Measurements from ENCODE around the gene MARCO. TPM values are rescaled to one million over a fixed set of nuclear protein-coding genes. Genes with fewer than 3 reads are reported as not detected.

The MARCO gene
- total RNA-seq, 2 donors from 2014 or later, result 0.57 TPM; not detected in 1

DNA sequence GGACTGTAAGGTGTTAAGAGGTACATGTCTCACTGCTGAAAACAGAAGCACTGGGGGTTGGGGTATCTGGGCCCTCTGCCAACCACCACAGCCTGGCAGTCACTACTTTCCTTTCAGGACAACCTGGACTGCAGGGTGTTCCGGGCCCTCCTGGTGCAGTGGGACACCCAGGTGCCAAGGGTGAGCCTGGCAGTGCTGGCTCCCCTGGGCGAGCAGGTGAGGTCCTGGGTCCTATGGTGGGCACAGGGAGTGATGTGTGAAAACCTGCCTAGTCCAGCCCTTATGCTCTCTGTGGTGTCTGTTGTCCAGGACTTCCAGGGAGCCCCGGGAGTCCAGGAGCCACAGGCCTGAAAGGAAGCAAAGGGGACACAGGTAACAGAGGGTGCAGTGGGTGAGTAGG, 40.0 kb downstream of the MARCO start:
- no peaks in the 10 kb centered on the region for H3K4me1 ChIP-seq (replicated peaks)
- no peaks in the 10 kb centered on the region for H3K36me3 ChIP-seq
- H3K4me3 ChIP-seq, result no peak overlapping the region
- DNase-seq (ENCODE audit: low spot score), result no peak
- no peaks in the 10 kb centered on the region for H3K9me3 ChIP-seq
- no peak for TF ChIP-seq POLR2AphosphoS5 (IDR thresholded peaks at IDR 0.05)
- TF ChIP-seq POLR2A (IDR thresholded peaks at IDR 0.05), result no peak
- TF ChIP-seq CTCF (IDR thresholded peaks at IDR 0.05), result no peak
- no peaks in the 10 kb centered on the region for H3K27me3 ChIP-seq (replicated peaks; ENCODE audit: insufficient read depth)
- H3K27ac ChIP-seq, result no peak overlapping the region
- WGBS, result 81% methylated on average over 3 of the region's 3 CpGs
- intact Hi-C loops (cut with DNase I), result no loop called here

DNA sequence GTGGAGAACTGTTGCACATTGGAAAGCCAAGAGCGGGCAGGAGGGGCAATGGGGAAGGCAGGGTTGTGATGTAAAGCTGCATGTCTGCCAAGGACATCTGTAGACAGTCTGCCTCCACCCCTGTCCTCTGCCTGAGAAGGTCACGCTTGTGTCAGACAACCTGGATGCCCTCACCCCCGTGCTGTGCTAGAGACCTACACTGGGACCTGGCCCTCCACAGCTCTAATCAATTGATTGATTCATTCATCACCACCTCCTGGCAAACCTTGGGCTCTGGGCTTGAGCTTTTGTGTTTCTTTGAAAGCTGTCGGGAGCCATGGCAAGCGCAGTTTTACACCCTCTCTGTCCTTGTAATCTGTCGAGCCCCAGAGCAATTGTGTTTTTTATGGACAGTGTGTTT, 41.1 kb downstream of the MARCO start:
- no peak for TF ChIP-seq POLR2A (IDR thresholded peaks at IDR 0.05)
- no peak for TF ChIP-seq POLR2AphosphoS5 (IDR thresholded peaks at IDR 0.05)
- TF ChIP-seq CTCF (IDR thresholded peaks at IDR 0.05), result no peak
- Histone ChIP-seq H3K9me3 (no peaks in the 10 kb centered on the region), H3K27me3 (replicated peaks; ENCODE audit: insufficient read depth) (no peaks in the 10 kb centered on the region), H3K27ac (no peak overlapping the region), H3K4me1 (replicated peaks) (no peaks in the 10 kb centered on the region), H3K4me3 (no peak overlapping the region), H3K36me3 (no peaks in the 10 kb centered on the region)
- intact Hi-C loops (cut with DNase I), result no loop called here
- DNase-seq (ENCODE audit: low spot score), result no peak
- 78% methylated on average over 6 of the region's 6 CpGs for WGBS

GRCh38 chr2:118983915-118984314, 41.9 kb downstream of the MARCO start:
- no peaks in the 10 kb centered on the region for H3K27me3 ChIP-seq (replicated peaks; ENCODE audit: insufficient read depth)
- no peaks in the 10 kb centered on the region for H3K4me1 ChIP-seq (replicated peaks)
- H3K36me3 ChIP-seq, result no peaks in the 10 kb centered on the region
- TF ChIP-seq POLR2AphosphoS5 (IDR thresholded peaks at IDR 0.05) (no peak), CTCF (IDR thresholded peaks at IDR 0.05) (no peak), POLR2A (IDR thresholded peaks at IDR 0.05) (no peak)
- no peak overlapping the region for H3K4me3 ChIP-seq
- H3K27ac ChIP-seq, result no peak overlapping the region
- DNase-seq (ENCODE audit: low spot score), result no peak
- no peaks in the 10 kb centered on the region for H3K9me3 ChIP-seq
- WGBS, result 78% methylated on average over 1 of the region's 1 CpG
- intact Hi-C loops (cut with DNase I), result no loop called here

DNA sequence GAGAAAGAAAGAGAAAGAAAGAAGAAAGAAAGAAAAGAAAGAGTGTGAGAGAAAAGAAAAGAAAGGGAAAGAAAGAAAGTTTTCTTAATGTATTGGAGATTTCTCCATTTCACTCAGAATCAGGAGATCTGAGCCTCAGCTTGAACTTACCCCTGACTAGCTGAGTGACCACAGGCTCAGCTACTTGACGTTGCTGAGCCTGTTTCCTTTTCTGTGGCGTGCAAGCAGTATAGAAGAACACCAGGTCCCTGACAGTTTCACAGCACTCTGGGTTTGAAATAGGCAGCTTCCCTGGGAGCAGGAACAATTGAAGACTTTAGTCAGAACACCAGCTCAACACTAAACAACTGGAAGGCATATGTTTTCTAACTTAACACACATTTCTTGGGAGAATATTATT, 44.7 kb downstream of the MARCO start:
- 9% methylated on average over 2 of the region's 2 CpGs for WGBS
- H3K27ac ChIP-seq, result no peak overlapping the region
- no peaks in the 10 kb centered on the region for H3K4me1 ChIP-seq (replicated peaks)
- intact Hi-C loops (cut with DNase I), result no loop called here
- H3K9me3 ChIP-seq, result no peaks in the 10 kb centered on the region
- TF ChIP-seq POLR2AphosphoS5 (IDR thresholded peaks at IDR 0.05) (no peak), POLR2A (IDR thresholded peaks at IDR 0.05) (no peak), CTCF (IDR thresholded peaks at IDR 0.05) (no peak)
- H3K27me3 ChIP-seq (replicated peaks; ENCODE audit: insufficient read depth), result no peaks in the 10 kb centered on the region
- H3K4me3 ChIP-seq, result no peak overlapping the region
- DNase-seq (ENCODE audit: low spot score), result no peak
- no peaks in the 10 kb centered on the region for H3K36me3 ChIP-seq

DNA sequence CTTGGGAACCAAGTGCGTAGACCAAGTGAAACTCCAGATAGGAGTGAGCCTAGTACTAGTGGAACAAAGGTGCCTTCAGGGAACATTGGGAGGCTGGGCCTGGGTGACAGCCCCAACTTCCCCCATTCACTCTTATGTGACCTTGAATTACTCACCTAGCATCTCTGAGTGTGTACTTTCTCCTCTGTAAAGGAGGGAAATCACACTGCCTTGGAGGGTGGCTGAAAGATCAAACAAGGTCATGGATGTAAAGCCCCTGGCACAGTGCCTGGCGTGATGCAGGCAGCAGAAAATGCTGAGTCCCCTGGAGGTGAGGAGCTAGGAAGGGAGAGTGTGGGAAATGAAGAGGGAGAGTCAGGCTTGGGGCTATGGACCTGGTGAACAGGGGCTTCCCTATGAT, 45.9 kb downstream of the MARCO start:
- 83% methylated on average over 2 of the region's 2 CpGs for whole genome bisulfite sequencing
- intact Hi-C loops (cut with DNase I), result no loop called here
- no peak overlapping the region for H3K27ac ChIP-seq
- TF ChIP-seq CTCF (IDR thresholded peaks at IDR 0.05) (no peak), POLR2A (IDR thresholded peaks at IDR 0.05) (no peak), POLR2AphosphoS5 (IDR thresholded peaks at IDR 0.05) (no peak)
- no peak for DNase-seq (ENCODE audit: low spot score)
- H3K36me3 ChIP-seq, result no peaks in the 10 kb centered on the region
- no peaks in the 10 kb centered on the region for H3K27me3 ChIP-seq (replicated peaks; ENCODE audit: insufficient read depth)
- no peak overlapping the region for H3K4me3 ChIP-seq
- no peaks in the 10 kb centered on the region for H3K4me1 ChIP-seq (replicated peaks)
- H3K9me3 ChIP-seq, result no peaks in the 10 kb centered on the region

Data from prostate gland (tissue), 2 donors.